ENCODE data around the gene CASTOR1. TPM values are rescaled to one million over a fixed set of nuclear protein-coding genes. Genes with fewer than 3 reads are reported as not detected.

CASTOR1 gene
- total RNA-seq, 2 donors from 2014 or later = 6.3 to 7.5 TPM

DNA sequence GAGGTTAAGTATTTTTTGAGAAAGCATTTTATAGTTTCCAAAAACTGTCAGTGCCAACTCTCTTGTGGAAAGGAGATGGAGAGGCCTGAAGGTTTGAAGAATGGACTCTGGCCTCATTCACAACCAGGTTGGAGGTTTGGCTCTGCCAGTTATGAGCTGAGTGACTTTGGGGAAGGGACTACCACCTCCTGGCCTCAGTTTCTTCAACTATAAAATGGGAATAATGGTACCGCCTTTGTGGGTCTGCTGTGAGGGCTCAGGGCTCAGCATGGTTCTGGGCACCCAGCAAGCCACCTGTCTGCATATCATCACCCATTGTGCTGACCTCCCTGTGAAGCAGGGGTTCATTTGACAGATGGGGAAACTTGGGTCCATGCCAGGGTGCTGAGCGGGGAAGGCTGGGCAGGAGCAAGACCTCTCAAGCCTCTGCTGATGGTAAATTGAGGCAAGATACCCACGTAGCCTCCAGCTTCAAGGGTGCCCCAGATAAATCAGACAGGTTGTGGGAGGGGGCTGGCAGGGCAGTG lies 39.2 kb downstream of the CASTOR1 start:
- H3K36me3 Mint-ChIP-seq = peaks cover 12 to 19% of the 10 kb centered on the region in 2 donors
- no peak for DNase-seq (ENCODE audit: low spot score in 2 of 2)
- no peak for ATAC-seq
- H3K9me3 Mint-ChIP-seq = no peaks in the 10 kb centered on the region
- no peak overlapping the region for H3K27ac Mint-ChIP-seq

DNA sequence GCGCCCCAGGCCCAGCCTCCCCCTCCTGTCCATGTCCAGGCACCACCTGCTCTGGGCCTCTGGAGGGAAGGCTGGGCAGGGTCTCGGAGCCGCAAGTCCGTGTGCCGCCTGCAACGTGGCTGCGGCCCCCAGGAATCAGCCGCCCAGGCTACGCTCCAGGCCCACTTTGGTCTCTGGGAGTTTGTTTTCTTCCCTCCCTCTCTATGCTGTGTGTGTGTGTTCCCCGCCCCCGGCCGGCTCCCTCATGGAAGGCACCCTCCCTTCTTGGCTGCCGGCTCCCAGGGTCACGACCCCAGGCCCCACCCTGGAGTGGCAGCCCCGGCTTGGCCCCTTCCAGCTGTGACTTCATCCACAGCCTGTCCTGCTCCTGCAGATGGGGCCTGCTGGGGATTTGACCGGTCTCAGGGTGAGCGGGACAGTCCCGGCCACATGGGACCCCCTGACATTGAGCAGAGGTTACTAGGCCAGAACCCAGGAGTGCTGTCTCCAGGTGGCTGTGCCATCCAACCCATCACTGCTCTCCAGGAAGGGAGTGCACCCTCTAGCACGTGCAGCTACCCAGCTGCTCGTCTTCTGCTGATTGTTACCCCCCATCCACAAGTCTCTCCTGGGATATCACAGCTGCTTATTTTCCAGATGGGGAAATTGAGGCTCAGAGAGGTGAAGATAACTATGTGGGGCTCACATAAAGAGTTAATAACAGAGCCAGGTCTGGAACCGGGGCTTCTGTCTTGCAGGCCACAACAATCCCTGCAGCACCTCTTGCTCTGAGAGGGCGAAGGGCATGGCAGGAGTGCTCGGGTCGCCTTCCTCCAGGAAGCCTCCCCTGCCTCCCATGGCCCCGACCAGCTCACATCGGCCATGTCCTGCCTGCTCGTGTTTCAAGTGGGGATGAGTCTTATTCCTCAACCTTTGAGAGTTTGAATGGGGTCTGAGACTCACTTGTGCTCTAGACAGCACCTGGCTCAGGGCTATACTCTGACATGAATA lies 40.0 kb downstream of the CASTOR1 start:
- H3K36me3 Mint-ChIP-seq = peaks cover 20 to 26% of the 10 kb centered on the region in 2 donors
- ATAC-seq (no peak), DNase-seq (ENCODE audit: low spot score in 2 of 2) (no peak)
- no peaks in the 10 kb centered on the region for H3K9me3 Mint-ChIP-seq
- H3K27ac Mint-ChIP-seq = no peak overlapping the region

DNA sequence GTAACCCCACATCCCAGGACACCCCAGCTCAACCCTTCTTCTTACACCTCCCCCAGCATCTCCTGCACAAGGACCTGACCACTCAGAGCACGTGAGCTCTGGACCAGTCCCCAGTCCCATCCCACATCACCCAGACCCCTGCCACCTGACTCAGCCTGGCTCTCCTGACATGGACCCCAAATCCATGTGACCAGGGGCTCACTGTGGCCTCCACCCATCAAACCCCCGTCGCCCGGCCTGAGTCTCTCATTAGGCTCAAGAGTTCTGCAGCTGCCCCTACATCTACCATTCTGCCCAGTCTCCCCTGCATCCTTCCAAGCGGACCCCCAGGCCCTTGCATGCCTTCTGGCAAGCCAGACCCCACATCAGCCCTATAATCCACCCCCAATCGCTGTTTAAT lies 40.8 kb downstream of the CASTOR1 start:
- no peaks in the 10 kb centered on the region for H3K9me3 Mint-ChIP-seq
- ATAC-seq (no peak), DNase-seq (ENCODE audit: low spot score in 2 of 2) (no peak)
- H3K36me3 Mint-ChIP-seq = peaks cover 28 to 35% of the 10 kb centered on the region in 2 donors
- peak overlapping the region; percentile 5 to 78 for H3K27ac Mint-ChIP-seq

GRCh38 chr22:30247974-30248373 lies 41.3 kb downstream of the CASTOR1 start:
- no peaks in the 10 kb centered on the region for H3K9me3 Mint-ChIP-seq
- no peak for DNase-seq (ENCODE audit: low spot score in 2 of 2)
- peaks cover 28 to 40% of the 10 kb centered on the region in 2 donors for H3K36me3 Mint-ChIP-seq
- peak overlapping the region; percentile 5 to 96 for H3K27ac Mint-ChIP-seq
- ATAC-seq = no peak

DNA sequence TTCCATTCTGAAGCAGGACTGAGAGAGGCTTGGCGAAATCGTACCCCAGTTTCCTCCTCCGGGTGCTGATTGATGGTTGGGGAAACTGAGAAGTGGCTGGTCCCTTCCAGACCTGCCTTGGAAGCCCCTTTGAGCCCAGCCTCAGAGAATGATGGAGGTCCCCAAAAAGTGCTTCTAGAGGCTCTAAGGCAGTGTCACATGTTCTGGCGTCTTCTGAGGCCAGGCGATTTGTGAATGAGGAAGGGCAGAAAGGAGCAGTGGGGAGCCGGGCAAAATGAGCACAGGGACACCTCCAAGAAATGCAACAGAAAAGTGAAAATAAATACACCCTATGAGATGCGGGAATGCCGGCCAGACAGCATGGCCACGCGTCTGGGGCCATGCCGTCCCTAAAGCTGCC lies 41.7 kb downstream of the CASTOR1 start:
- DNase-seq (ENCODE audit: low spot score in 2 of 2) = no peak
- H3K9me3 Mint-ChIP-seq = no peaks in the 10 kb centered on the region
- H3K36me3 Mint-ChIP-seq = peaks cover 28 to 44% of the 10 kb centered on the region in 2 donors
- no peak for ATAC-seq
- H3K27ac Mint-ChIP-seq = peak overlapping the region in 1 of 2 donors; percentile 96

DNA sequence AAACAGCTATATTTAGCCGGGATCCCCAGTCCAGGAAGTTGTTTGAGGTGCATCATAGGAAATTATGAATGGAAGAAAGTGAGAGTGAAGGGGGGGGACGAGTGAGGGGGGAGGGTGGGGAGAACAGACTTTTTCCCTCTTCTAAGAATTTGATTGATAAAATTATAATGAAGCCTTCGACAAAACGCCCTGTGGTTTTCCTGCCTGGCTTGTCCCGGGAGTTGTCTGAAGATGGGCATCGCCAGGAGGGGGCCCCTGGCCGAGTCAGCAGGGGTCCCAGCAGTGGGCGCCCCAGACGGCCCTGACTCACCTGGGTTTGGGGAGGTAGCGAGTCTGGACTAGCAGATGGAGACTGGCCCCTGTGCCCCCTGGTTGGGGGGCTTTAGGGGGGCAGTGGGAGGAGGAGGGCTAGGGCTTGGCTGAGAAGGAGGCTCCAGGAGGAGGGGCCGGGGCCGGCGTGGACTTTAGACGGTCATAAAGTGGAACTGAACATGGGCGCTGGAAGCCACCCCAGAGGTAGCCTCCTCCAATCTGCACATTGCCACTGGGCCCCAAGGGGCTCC lies 42.4 kb downstream of the CASTOR1 start:
- ATAC-seq = peak; percentile 23 to 49
- peaks cover 28 to 45% of the 10 kb centered on the region in 2 donors for H3K36me3 Mint-ChIP-seq

DNA sequence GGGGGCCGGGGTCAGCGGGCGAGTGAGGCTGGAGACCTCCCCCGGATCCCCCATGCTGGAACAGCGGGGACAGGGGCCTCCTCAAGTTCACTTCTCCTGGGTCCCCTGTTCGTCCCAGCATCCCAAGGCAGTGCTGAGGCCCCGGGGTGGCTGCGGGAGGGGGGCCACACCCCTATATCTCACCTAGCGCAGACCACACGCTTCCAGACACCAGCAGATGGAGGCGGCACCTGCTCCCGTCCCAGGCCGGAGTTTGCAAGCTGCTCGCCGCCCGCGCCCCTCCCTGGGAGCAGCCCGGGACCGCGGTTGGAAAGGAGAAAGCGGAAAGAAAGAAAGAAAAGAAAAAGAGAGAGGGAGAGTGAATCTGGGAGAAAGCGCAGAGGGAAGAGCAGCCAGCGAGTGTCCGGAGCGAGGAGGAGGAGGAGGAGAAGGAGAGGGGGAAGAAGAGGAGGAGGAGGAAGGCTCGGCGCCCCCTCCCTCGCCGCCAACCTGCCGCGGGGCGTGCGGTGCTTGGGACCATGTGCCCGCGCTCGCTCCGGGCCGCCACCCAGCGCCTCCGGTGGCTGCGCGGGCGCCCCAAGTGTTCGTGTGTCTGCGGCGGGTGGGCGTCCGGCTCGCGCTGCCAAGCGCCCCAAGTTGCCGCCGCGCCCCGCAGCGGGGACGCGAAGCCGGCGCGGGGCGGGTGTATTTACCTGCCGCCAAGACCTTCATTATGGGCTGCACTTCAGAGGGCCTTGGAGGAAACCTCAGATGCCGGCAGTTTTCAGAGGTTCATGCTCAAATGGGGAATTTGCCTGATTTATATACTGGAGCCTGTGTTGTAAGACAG lies 43.1 kb downstream of the CASTOR1 start, which contains the start of gene LIF:
Gene LIF, minus strand, starts transcription at position 775 of the 829 bp plus-strand sequence. Its CDS starts 64 bp downstream, at position 711.
- H3K36me3 Mint-ChIP-seq = peaks cover 28 to 49% of the 10 kb centered on the region in 2 donors
- peak; percentile 65 to 76 for DNase-seq (ENCODE audit: low spot score in 2 of 2)
- peak; percentile 59 for ATAC-seq

More for the DNA sequence above, 42.4 kb downstream of the CASTOR1 start:
- DNase-seq (ENCODE audit: low spot score in 2 of 2) = peak in 1 of 2 donors; percentile 69
- Mint-ChIP-seq H3K9me3 (no peaks in the 10 kb centered on the region), H3K27ac (peak overlapping the region; percentile 96 to 97)

DNA sequence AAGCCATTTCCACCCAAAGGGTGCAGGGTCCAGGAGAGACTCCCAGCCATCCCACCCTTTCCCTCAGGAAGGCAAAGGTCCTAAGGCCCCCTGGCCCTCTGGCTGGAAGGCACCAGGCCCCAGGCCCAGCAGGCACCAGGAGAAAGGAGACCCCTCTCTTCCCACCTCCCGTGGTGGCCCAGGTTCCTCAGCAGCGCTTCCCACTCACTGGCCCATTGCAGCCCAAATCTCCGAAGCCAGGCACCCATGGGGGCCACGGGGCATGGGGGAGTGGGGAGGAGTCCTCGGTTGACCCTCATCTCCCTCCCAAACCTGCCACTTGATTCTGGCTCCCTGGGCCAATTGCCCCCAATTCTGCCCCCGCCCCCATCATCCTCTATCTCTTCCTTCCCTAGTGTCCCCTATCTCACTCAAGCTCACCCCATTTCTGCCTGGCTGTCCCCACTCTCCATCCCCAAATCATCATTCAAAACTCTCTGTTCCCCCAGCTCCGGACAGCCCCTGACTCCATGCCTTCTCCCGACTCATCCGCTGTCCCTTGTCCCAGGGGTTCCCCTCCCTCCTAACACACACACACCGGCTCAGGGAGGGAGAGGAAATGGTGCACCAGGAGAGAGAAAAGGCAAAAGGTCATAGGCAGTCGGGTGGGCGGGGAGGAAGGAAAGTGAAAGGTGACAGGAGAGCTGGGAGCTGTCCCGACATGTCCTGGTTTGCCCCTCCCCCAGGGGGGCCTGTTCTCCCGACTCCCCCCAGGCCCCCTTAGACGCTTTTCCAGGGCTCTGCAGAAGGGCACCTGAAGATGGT lies 43.9 kb downstream of the CASTOR1 start:
- peak in 1 of 2 donors; percentile 78 for DNase-seq (ENCODE audit: low spot score in 2 of 2)
- H3K9me3 Mint-ChIP-seq = no peaks in the 10 kb centered on the region
- H3K27ac Mint-ChIP-seq = peak overlapping the region; percentile 97 to 98
- ATAC-seq = peak in 1 of 2 donors; percentile 56
- peaks cover 28 to 57% of the 10 kb centered on the region in 2 donors for H3K36me3 Mint-ChIP-seq

More for the DNA sequence above, 43.1 kb downstream of the CASTOR1 start, which contains the start of gene LIF:
- H3K27ac Mint-ChIP-seq = peak within 1 kb of the TSS; percentile 97 to 98
- no peaks in the 10 kb centered on the region for H3K9me3 Mint-ChIP-seq

DNA sequence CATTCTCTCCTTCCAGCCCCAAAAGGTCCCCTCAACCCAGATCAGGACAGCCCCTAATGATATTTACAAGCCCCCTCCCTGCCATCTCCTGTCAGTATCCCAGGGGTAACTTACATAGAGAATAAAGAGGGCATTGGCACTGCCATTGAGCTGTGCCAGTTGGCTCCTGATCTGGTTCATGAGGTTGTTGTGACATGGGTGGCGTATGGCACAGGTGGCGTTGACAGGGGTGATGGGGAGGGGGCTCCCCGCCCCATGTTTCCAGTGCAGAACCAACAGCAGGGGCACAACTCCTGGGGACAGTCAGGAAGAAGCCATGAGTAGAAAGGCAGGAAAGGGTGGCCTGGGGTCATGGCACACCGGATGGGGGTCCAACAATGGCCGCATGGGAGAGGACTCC lies 44.7 kb downstream of the CASTOR1 start:
- DNase-seq (ENCODE audit: low spot score in 2 of 2) (no peak), ATAC-seq (no peak)
- Mint-ChIP-seq H3K9me3 (no peaks in the 10 kb centered on the region), H3K27ac (peak overlapping the region; percentile 97 to 98), H3K36me3 (peaks cover 28 to 58% of the 10 kb centered on the region in 2 donors)

- peaks cover 28 to 58% of the 10 kb centered on the region in 2 donors for H3K36me3 Mint-ChIP-seq
- no peaks in the 10 kb centered on the region for H3K9me3 Mint-ChIP-seq
- DNase-seq (ENCODE audit: low spot score in 2 of 2) = no peak
- no peak for ATAC-seq
- peak overlapping the region; percentile 97 to 98 for H3K27ac Mint-ChIP-seq
Observed at GRCh38 chr22:30244066-30244465, 45.2 kb downstream of the CASTOR1 start.

- H3K36me3 Mint-ChIP-seq = peaks cover 28 to 58% of the 10 kb centered on the region in 2 donors
- ATAC-seq = no peak
- H3K9me3 Mint-ChIP-seq = no peaks in the 10 kb centered on the region
- DNase-seq (ENCODE audit: low spot score in 2 of 2) = no peak
- H3K27ac Mint-ChIP-seq = peak overlapping the region; percentile 97 to 98
Observed at GRCh38 chr22:30243661-30244060, 45.6 kb downstream of the CASTOR1 start.

GRCh38 chr22:30241576-30242371 lies 47.5 kb downstream of the CASTOR1 start:
- no peak for DNase-seq (ENCODE audit: low spot score in 2 of 2)

GRCh38 chr22:30240541-30241417 lies 48.5 kb downstream of the CASTOR1 start:
- no peaks in the 10 kb centered on the region for H3K9me3 Mint-ChIP-seq
- DNase-seq (ENCODE audit: low spot score in 2 of 2) (no peak), ATAC-seq (peak in 1 of 2 donors; percentile 14)
- peaks cover 23 to 46% of the 10 kb centered on the region in 2 donors for H3K36me3 Mint-ChIP-seq
- H3K27ac Mint-ChIP-seq = peak overlapping the region; percentile 30 to 84

More at GRCh38 chr22:30241576-30242371, 47.5 kb downstream of the CASTOR1 start:
- H3K36me3 Mint-ChIP-seq = peaks cover 28 to 56% of the 10 kb centered on the region in 2 donors
- peak in 1 of 2 donors; percentile 6 for ATAC-seq
- peak overlapping the region; percentile 30 to 88 for H3K27ac Mint-ChIP-seq
- H3K9me3 Mint-ChIP-seq = no peaks in the 10 kb centered on the region
